ENCODE data around the gene IGFLR1.
A peak's percentile ranks its signal among the peaks of the same experiment; 100 is the strongest.

The IGFLR1 gene

GRCh38 chr19:35717665-35718344 is 24.4 kb downstream of the IGFLR1 start, which contains the start of gene KMT2B:
Gene KMT2B, plus strand, starts transcription at chr19:35718003. Its CDS starts 16 bp downstream, at chr19:35718019.
- H3K9me3 ChIP-seq: no peaks in the 10 kb centered on the region
- no peak for TF ChIP-seq Cebpa-rat (IDR thresholded peaks at IDR 0.05)
- H3K36me3 ChIP-seq: peaks cover 34% of the 10 kb centered on the region
- peaks cover 40% of the 10 kb centered on the region for H3K4me1 ChIP-seq
- peak within 1 kb of the TSS; percentile 95 for H3K9ac ChIP-seq
- peak within 1 kb of the TSS; percentile 95 for H3K27ac ChIP-seq
- H3K4me3 ChIP-seq: peak within 1 kb of the TSS; percentile 76
- 0 out of 2 replicates have a peak, but pooled peaks cover 3% of the 10 kb centered on the region for H3K27me3 ChIP-seq
- peak within 1 kb of the TSS; percentile 97 for H3K4me2 ChIP-seq
- peaks cover 47% of the 10 kb centered on the region for H4K20me1 ChIP-seq

GRCh38 chr19:35716801-35717664 is 25.2 kb downstream of the IGFLR1 start:
- Histone ChIP-seq H3K27ac (peak overlapping the region; percentile 95), H3K4me1 (peaks cover 48% of the 10 kb centered on the region), H3K4me3 (peak overlapping the region; percentile 76)

GRCh38 chr19:35715981-35716800 is 26.1 kb downstream of the IGFLR1 start:
- Histone ChIP-seq H3K4me1 (peaks cover 49% of the 10 kb centered on the region), H3K27me3 (0 out of 2 replicates have a peak, but pooled peaks cover 3% of the 10 kb centered on the region), H3K9me3 (no peaks in the 10 kb centered on the region), H3K4me2 (peak overlapping the region; percentile 97), H4K20me1 (peaks cover 31% of the 10 kb centered on the region), H3K27ac (peak overlapping the region; percentile 95), H3K4me3 (peak overlapping the region; percentile 76), H3K9ac (peak overlapping the region; percentile 95), H3K36me3 (peaks cover 18% of the 10 kb centered on the region)
- no peak for TF ChIP-seq Cebpa-rat (IDR thresholded peaks at IDR 0.05)

More at GRCh38 chr19:35716801-35717664, 25.2 kb downstream of the IGFLR1 start:
- Histone ChIP-seq H3K9ac (peak overlapping the region; percentile 95), H3K27me3 (0 out of 2 replicates have a peak, but pooled peaks cover 3% of the 10 kb centered on the region), H4K20me1 (peaks cover 40% of the 10 kb centered on the region), H3K4me2 (peak overlapping the region; percentile 97), H3K36me3 (peaks cover 26% of the 10 kb centered on the region), H3K9me3 (no peaks in the 10 kb centered on the region)
- no peak for TF ChIP-seq Cebpa-rat (IDR thresholded peaks at IDR 0.05)

- Histone ChIP-seq H3K27me3 (0 out of 2 replicates have a peak, but pooled peaks cover 3% of the 10 kb centered on the region), H3K4me1 (peaks cover 49% of the 10 kb centered on the region), H3K36me3 (peaks cover 12% of the 10 kb centered on the region), H3K27ac (peak overlapping the region; percentile 95; the same call in 1 of the 2 replicates), H3K9ac (peak overlapping the region; percentile 95), H3K9me3 (no peaks in the 10 kb centered on the region), H3K4me2 (peak overlapping the region; percentile 97), H3K4me3 (peak overlapping the region; percentile 76), H4K20me1 (peaks cover 27% of the 10 kb centered on the region)
- TF ChIP-seq Cebpa-rat (IDR thresholded peaks at IDR 0.05): no peak
Measured at GRCh38 chr19:35715355-35715809, 26.9 kb downstream of the IGFLR1 start.

GRCh38 chr19:35714601-35715354 is 27.5 kb downstream of the IGFLR1 start:
- Histone ChIP-seq H4K20me1 (peaks cover 23% of the 10 kb centered on the region), H3K27ac (no peak overlapping the region), H3K27me3 (0 out of 2 replicates have a peak, but pooled peaks cover 3% of the 10 kb centered on the region), H3K9me3 (no peaks in the 10 kb centered on the region), H3K9ac (no peak overlapping the region), H3K4me3 (peak overlapping the region; percentile 76; the same call in 1 of the 2 replicates), H3K4me2 (peak overlapping the region; percentile 97), H3K36me3 (peaks cover 6% of the 10 kb centered on the region), H3K4me1 (peaks cover 47% of the 10 kb centered on the region)
- 0 out of 2 replicates have a peak, but pooled peaks have one; percentile 35 for TF ChIP-seq Cebpa-rat (IDR thresholded peaks at IDR 0.05)

- no peak for TF ChIP-seq Cebpa-rat (IDR thresholded peaks at IDR 0.05)
- Histone ChIP-seq H3K4me2 (no peak overlapping the region), H3K27ac (no peak overlapping the region), H4K20me1 (peaks cover 15% of the 10 kb centered on the region), H3K36me3 (no peaks in the 10 kb centered on the region), H3K4me1 (peaks cover 39% of the 10 kb centered on the region), H3K9me3 (no peaks in the 10 kb centered on the region), H3K27me3 (0 out of 2 replicates have a peak, but pooled peaks cover 3% of the 10 kb centered on the region), H3K4me3 (no peak overlapping the region), H3K9ac (peak overlapping the region; percentile 19; the same call in 1 of the 2 replicates)
Measured at GRCh38 chr19:35713904-35714495, 28.3 kb downstream of the IGFLR1 start.

GRCh38 chr19:35713506-35713850 is 28.8 kb downstream of the IGFLR1 start:
- H3K9me3 ChIP-seq: no peaks in the 10 kb centered on the region
- peak overlapping the region; percentile 19; the same call in 1 of the 2 replicates for H3K9ac ChIP-seq
- TF ChIP-seq Cebpa-rat (IDR thresholded peaks at IDR 0.05): no peak
- peaks cover 35% of the 10 kb centered on the region for H3K4me1 ChIP-seq
- peaks cover 10% of the 10 kb centered on the region for H4K20me1 ChIP-seq
- no peak overlapping the region for H3K27ac ChIP-seq
- no peaks in the 10 kb centered on the region for H3K36me3 ChIP-seq
- 0 out of 2 replicates have a peak, but pooled peaks cover 3% of the 10 kb centered on the region for H3K27me3 ChIP-seq
- no peak overlapping the region for H3K4me3 ChIP-seq
- H3K4me2 ChIP-seq: no peak overlapping the region
